Activated effector memory CD4-positive, alpha-beta T cell treated with Interleukin-2 at 50 U/mL for 16 hours (primary cell): ENCODE measurements around the gene EVI2A.

Source experiments
- DNase-seq: peaks from one replicate; pipeline ENCODE4 v3.0.0-alpha.2; 2020

EVI2A gene

GRCh38 chr17:31272236-31272635 lies 49.2 kb downstream of the EVI2A start:
- DNase-seq, result no peak

GRCh38 chr17:31269578-31269983 lies 51.8 kb downstream of the EVI2A start:
- DNase-seq, result no peak

GRCh38 chr17:31269036-31269577 lies 52.3 kb downstream of the EVI2A start:
- DNase-seq, result no peak
